GM04504 (cell line): ENCODE data around the gene ZDHHC21.

Experiments
- DNase-seq: peaks from one replicate; pipeline ENCODE4 v3.0.0-alpha.2; 2012; ENCODE audit warnings: low read depth

Gene ZDHHC21

GRCh38 chr9:14608540-14608939 is 84.7 kb downstream of the ZDHHC21 start:
- DNase-seq, result no peak

DNA sequence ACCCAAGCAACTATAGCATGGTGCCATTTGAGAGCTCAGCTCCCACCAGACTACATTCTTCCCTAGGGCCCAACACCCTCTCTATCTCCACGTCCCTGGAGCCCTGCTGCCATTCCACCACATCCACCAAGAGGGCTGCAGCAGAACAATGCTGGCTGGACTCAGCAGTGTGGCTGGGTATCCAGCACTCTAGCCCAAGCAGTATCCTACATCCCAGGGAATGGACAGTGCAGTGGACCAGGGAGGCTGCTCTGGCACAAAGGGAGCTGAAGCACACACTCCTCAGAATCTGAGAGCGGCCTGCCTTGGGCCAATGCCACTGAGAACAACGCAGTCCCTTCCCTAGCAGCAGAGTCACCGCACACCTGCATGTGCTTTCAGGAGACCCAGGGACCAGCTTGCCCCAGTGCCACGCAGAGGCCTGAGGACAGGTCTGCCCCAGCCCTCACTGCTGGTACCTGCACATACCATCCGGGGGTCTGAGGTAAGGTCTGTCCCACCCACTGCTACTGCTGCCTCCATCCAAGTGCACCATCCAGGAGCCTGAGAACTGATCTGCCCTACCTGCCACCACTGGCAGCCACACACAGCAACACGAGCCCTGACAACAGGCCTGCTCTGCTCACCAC is 95.9 kb downstream of the ZDHHC21 start:
- DNase-seq, result no peak

GRCh38 chr9:14593406-14593805 is 99.8 kb downstream of the ZDHHC21 start:
- DNase-seq, result no peak

GRCh38 chr9:14591411-14591810 is 101.8 kb downstream of the ZDHHC21 start:
- no peak for DNase-seq

GRCh38 chr9:14585730-14586473 is 107.3 kb downstream of the ZDHHC21 start:
- no peak for DNase-seq

- DNase-seq, result no peak
Measured at GRCh38 chr9:14584571-14584970, 108.7 kb downstream of the ZDHHC21 start.

- DNase-seq, result no peak
Measured at GRCh38 chr9:14578030-14578429, 115.2 kb downstream of the ZDHHC21 start.

DNA sequence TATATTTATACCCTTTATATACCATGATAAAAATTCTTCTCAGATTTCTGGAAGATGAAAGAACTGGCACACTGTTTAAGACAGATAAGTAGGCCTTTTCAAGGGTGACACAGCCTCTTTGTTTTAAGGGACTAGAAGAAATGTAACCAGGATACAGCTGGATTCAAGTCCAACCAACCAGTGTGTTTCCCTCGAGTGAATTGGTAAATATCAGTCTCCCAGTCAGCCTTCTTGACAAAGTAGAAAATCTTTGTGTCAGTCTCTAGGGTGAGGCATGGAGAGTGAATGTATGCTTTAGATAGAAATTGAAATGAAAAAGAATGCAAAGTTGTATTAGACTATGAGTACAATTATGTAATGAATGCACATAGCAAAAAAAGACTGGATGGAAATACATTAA is 119.1 kb downstream of the ZDHHC21 start:
- DNase-seq, result no peak

DNA sequence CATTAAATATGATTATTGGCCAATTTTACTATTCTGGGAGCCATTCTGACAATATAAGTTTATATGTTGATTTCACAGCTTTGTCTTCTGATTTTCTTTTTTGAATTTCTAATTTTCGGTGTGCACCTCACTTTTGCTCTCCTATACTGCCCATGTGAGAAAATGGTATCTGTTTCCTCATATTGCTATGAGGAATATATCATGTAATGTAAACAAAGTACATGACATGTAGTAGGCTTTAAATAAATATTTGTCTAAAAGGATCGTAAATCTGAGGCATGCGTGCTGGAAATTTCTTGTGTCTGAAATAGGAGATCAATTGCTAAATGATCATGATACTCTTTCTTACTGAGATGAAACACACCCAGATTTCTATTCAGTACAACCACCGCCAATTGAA is 119.9 kb downstream of the ZDHHC21 start:
- DNase-seq, result no peak

DNA sequence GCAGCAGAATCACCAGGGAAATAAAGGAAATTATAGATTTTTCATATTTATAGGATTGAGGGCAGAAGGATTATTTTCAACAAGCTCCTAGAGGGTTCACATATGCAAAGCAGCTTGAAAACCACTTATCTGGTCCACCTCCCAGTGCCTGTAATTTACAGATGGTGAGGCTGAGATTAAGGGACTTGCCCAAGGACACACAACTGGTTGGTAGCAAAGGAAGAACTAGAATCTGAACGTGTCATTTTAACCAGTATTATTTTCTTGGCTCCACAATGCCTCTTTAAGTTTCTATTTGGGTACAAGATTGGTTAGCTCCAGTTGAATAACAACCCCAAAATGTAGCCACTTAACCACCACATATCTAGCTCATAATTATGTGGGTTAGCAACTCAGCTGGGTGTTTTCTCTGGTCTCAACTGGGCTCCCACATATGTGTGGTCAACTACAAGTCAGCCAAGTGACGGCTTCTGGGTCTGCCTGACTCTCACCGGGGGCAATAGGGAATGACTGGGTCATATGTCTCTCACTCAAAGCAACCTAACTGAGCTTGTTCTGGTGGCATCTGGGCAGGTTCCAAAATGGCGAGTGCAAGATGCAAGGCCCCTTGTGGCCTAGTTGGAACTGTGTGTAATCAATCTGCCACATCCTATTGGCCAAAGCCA is 127.7 kb downstream of the ZDHHC21 start:
- no peak for DNase-seq

GRCh38 chr9:14563902-14564624 is 129.2 kb downstream of the ZDHHC21 start:
- no peak for DNase-seq

DNA sequence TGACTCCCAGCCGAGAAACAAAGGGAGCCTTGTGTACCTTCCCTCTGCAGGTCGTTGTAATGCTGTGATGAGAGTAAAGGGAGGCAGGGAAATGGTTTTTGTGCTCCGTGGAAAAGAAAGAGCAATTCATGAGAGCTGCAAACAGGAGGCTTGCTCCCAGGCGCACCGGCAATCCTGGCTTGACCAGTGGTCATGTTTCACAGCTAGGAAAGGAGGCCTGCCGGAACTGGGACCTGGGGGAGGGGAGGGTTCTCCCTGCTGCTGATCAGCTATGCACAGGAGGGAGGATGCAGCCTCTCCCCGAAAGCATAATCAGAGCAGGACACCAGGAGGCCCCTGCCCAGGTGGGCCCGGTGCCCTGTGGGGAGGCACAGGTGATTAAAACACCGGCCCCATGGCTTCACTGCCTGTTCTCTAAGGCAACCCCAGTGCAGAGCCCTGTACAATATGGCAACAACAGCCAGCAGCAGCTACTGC is 131.3 kb downstream of the ZDHHC21 start:
- no peak for DNase-seq
